KBM-7 (cell line): ENCODE results near the gene UQCRC1.
A peak's percentile ranks its signal among the peaks of the same experiment; 100 is the strongest.
"Not testable (repeated sequence)": the region's sequence is repeated elsewhere in the genome, so short reads cannot be mapped to it uniquely, and the experiment has no call there.

ENCODE experiments used
- DNase-seq: peaks from one replicate; pipeline ENCODE4 v3.0.0-alpha.2; 2015
- in situ Hi-C: fragments of 300-500 bp; cut with MboI; formaldehyde crosslinking; loops from 2 replicates; pipeline ENCODE4 v1.14.3; 2020; ENCODE audit warnings: low sequenced_read_pairs, low pct_unique_long_range_greater_than_20kb, mixed read lengths

The UQCRC1 gene

DNA sequence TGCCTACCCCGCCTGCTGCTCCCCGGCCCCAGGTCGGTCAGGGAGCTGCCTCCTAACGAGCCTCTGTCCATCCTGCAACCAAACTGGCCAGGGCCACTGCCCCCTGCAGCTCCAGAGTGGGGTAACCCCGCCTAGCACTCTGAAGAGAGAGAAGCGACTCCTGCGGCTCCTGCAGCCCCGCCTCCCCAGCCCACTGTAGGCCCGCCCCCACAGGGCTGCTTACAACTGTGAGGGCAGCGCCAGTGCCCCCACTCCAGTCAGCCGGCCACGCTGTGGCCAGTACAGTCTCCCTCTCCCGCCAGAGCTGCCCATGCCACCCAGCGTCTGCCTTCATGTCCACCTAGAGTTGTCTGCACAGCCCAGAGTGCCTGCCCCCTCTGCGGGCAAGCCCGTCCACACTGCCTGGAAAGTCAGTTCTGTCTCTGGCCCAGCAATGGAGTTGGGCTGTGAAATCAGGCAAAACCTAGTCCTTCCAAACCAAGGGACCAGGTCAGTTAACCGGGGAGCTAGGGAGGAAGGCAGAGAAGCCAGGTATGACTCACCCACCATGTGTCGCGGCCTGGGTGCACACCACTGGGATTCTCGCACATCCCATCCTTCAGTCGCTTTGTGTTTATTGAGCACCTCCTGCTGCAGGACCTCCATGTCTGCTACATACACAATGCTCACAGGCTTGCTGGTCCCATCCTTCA, 48.3 kb downstream of the UQCRC1 start:
- DNase-seq, result peak; percentile 51
- in situ Hi-C loops, result no loop called here

GRCh38 chr3:48560648-48561018, 48.8 kb downstream of the UQCRC1 start:
- peak; percentile 26 for DNase-seq
- in situ Hi-C loops, result no loop called here

- in situ Hi-C loops, result no loop called here
- DNase-seq, result peak; percentile 57
These were observed 50.8 kb downstream of the UQCRC1 start for GRCh38 chr3:48558493-48559134.

GRCh38 chr3:48556796-48557626, 52.4 kb downstream of the UQCRC1 start, which contains the start of gene PFKFB4:
Gene PFKFB4, minus strand, starts transcription at chr3:48556803. Its CDS starts 26 bp downstream, at chr3:48556777.
- in situ Hi-C loops, result no loop called here
- DNase-seq, result peak; percentile 99

DNA sequence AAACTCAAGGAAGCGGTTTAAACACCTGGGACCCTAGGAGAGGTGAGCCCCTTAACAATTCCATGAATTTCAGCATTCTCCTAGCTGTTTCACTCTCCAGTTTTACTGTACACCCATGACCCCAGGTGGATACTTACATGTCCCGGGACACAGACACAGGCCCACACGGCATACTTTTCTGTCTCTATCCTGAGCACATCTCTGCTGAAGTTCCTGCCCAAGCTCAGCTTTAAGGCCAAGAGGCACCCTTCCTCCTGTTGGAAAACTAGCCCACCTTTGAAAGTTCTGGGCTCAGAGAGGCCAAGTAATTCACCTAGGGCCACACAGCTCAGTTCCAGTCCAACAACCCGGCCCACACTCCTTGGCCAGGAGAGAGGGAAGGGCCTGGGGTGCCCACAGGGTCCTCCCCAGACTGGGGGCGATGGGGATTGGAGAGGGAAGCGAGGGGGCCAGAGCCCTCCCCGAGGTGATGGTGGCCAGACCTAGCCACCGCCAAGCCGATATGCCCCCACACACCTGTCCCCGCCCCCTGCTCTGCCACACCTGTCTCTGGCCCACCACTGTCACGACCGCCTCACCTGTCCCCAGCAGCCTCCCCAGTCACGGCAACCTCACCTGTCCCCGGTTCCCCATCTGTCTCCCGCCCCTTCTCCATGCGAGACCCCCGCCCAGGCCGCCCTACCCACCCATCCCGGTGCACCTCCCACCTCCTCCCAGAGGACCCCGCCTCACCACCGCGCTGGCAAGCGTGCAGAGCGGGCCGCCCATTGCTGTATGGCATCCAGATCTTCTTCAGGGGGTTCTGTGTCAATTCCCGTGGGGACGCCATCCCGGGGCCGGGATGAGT, 53.3 kb downstream of the UQCRC1 start:
- in situ Hi-C loops, result no loop called here
- no peak for DNase-seq

GRCh38 chr3:48555231-48555948, 54.1 kb downstream of the UQCRC1 start:
- in situ Hi-C loops, result no loop called here

GRCh38 chr3:48553886-48554845, 55.3 kb downstream of the UQCRC1 start:
- in situ Hi-C loops, result no loop called here
- no peak for DNase-seq

More at GRCh38 chr3:48555231-48555948, 54.1 kb downstream of the UQCRC1 start:
- no peak for DNase-seq

- in situ Hi-C loops, result no loop called here
- DNase-seq, result no peak
These were observed 56.1 kb downstream of the UQCRC1 start for GRCh38 chr3:48553361-48553760.

GRCh38 chr3:48552111-48552951, 57.1 kb downstream of the UQCRC1 start:
- in situ Hi-C loops, result no loop called here
- no peak for DNase-seq

GRCh38 chr3:48551651-48552050, 57.8 kb downstream of the UQCRC1 start:
- in situ Hi-C loops, DNase-seq: not testable (repeated sequence)
